HuH-7.5 (cell line): ENCODE results near the gene MAMSTR.
"Not testable (repeated sequence)": the region's sequence is repeated elsewhere in the genome, so short reads cannot be mapped to it uniquely, and the experiment has no call there.

Source experiments
- DNase-seq: peaks from one replicate; pipeline ENCODE4 v3.0.0; 2011; ENCODE audit warnings: low spot score

Gene MAMSTR

GRCh38 chr19:48686088-48686487, 33.4 kb downstream of the MAMSTR start:
- no peak for DNase-seq

DNA sequence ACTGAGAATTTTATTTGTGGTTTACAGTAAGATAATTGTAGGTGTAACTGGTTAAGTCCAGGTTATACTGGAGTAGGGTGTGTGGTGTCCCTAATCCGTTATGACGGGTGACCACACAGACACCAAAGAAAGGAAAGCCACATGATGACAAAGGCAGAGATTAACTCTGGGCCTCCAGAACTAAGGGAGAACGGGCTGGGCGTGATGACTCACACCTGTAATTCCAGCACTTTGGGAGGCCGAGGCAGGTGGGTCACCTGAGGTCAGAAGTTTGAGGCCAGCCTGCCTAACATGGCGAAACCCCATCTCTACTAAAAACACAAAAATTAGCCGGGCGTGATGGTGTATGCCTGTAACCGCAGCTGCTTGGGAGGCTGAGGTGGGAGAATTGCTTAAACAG, 33.9 kb downstream of the MAMSTR start:
- DNase-seq = no peak

DNA sequence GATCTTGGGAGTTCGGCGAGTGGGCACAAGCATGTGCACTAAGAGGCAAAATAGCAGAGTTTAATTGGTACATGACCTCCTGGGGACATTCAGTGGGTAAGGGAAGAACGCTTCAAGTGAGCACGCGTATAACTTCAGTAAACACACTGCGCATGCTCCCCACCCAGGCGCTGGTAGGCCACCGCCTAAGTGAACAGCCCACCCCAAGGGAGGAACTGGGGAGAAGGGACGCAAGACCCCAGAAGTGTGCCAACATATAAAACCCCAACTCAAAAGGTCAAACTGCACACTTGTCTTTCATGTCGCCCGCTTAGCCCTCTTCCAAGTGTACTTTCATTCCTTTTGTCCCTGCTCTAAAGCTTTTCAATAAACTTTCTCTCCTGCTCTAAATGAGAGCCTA, 36.2 kb downstream of the MAMSTR start:
- no peak for DNase-seq

GRCh38 chr19:48681127-48681470, 38.4 kb downstream of the MAMSTR start:
- no peak for DNase-seq

DNA sequence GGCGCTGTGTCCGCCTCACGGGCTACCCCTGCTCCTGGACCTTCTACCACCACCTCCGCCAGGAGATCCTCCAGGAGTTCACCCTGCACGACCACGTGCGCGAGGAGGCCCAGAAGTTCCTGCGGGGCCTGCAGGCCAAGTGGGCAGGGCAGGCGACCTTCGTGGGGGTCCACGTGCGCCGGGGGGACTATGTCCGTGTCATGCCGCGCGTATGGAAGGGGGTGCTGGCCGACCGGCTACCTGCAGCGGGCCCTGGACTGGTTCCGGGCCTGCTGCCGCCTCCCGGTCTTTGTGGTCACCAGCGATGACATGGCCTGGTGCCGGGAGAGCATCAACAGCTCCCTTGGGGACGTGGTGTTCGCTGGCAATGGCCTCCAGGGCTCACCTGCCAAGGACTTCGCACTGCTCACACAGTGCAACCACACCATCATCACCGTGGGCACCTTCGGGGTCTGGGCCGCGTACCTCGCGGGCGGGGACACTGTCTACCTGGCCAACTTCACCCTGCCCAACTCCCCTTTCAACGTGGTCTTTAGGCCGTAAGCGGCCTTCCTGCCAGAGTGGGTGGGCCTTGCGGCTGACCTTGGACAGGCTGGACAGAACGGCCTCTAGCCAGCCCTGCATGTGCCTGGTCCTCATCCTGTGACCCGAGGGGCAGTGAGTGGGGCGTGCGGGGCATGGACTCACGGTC, 38.9 kb downstream of the MAMSTR start:
- DNase-seq = no peak

GRCh38 chr19:48680006-48680405, 39.5 kb downstream of the MAMSTR start:
- DNase-seq = not testable (repeated sequence)

DNA sequence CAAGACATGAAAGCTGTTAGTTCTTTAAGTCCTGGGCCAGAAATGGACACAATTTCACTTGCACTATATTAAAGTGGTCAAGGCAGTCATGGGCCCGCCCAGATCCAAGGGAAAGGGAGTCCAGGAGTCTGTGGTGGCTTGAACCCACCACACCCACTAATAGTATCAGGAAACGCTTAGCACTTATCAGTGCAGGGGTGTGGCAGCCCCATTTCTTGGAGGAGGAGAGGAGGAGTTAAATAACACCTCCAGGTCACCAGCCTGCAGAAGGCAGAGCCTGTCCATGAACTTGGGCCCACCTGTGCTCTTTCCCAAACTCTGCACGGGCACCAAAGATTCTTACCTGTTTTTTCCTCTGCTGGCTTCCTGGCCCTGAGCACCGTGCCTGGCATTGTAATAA, 41.3 kb downstream of the MAMSTR start:
- DNase-seq = no peak

- DNase-seq = no peak
Observed at GRCh38 chr19:48676887-48677286, 42.6 kb downstream of the MAMSTR start.

- DNase-seq = no peak
Observed at GRCh38 chr19:48676487-48676886, 43.0 kb downstream of the MAMSTR start.

GRCh38 chr19:48674921-48675824, 44.4 kb downstream of the MAMSTR start:
- DNase-seq = peak; percentile 99

DNA sequence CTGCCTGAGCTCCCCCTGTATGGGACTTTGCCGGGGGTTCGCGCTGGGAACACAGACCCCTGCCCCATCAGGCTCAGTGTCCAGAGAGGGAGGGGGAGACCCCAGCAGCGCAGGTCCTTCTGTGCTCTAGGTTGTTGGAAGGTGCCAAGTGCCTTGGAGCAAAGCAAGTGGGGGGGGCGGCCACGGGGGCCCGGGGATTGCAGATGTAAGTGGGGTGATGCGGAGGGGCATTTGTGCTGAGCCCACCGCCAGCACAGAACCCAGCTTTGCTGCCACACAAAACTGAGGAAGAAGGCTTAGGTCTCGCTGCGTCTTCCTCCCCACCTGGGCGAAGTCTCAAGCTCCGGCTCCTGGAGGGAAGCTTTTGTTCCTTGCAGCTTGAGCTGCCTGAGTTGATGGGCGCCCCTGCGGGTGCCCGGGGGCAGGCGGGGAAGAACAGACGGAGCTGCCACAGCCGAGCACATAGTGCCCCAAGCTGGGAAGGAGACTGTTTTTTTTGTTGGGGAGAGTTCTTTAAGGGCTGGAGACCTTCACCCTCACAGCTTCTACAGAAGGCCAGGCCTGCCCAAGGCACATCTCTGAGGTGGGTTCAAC, 45.2 kb downstream of the MAMSTR start:
- DNase-seq = no peak

DNA sequence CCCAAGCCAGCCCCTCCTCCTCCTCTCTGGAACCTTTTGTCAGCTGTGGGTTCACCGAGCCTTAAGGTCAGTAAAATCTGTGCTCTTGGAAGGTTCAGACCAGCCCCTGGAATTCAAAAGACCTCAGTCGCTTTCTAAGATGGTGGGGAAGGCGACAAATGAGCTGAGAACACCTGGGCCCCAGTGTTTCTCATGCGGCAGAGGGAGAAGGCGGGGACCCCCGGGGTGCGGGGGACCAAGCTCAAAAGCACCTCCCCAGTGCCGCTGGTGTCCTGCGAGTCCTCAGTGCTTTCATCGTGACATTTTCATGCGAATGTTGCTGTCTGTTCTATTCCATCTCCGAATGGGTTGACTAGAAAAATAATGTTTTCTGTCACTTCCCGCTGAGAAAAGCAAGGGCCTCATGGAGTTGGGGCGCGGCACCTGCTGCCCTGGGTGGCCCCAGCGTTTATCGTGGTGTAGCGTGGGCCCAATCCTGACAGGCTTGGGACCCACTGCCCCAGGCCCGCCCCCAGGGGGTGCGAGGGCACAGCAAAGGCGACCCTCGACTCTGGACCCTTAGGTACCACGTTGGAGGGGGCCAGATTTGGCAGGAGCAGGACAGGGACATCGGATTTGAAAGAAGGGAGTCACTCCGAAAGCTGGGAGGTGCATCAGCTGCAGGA, 46.0 kb downstream of the MAMSTR start:
- no peak for DNase-seq

DNA sequence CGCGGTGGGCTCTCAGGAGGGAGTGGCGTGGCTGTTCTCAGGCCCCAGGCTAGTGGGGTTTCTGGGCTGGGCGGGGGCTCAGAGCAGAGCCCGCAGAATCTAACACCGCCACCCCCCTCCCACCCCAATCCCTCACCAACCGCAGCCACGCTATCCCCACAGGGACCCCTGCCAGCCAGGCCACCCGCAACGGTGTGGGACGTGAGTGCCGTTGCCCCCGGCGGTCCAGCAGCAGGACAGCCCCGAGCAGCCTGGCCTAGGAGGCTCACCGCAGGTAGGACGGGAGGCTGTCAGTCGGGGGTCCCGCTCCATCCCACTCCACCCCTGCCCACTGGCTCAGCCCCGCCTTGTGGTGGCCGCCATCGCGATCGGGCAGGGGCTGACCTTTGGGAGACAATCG, 46.5 kb downstream of the MAMSTR start, which contains the start of gene NTN5:
TSS of gene NTN5 (minus strand) at position 24 of the 400 bp plus-strand sequence. CDS start 2,031 bp downstream, outside the sequence.
- no peak for DNase-seq

- DNase-seq = no peak
Observed at GRCh38 chr19:48671446-48671995, 48.0 kb downstream of the MAMSTR start.

DNA sequence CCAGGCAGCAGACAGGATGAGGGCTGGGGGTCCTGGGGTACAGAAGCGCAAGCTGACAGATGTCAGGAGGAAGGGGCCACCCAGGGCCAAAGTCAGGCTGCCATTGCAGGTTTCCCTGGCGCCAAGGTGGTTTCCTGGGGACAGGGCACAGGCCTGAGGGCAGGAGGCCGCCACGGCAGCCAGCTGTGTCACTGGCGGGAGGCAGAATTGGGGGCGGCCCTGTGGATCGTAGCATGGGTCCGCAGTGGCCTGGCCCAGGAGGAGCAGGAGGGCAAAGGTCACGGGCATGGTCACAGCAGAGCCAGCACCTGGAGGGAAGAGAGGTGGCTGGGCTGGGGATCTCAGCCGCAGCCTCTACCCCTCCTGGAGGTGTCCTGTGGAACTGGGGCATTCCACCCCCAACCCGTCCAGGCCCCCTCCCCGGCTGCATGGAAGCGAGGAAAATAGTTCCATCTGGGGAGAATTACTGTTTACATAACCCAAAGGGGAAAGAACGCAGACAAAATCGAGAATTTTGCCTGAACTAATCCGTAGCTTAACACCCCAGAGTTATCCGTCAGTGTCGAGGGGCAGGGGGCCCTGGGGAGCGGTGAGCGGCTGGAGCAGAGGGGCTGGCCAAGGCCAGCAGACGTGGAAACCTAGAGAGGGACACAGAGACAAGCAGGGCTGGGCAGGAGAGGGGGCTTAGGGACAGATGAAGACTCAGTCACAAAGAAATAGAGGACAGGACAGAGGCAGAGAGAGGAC, 48.7 kb downstream of the MAMSTR start:
- DNase-seq = no peak

DNA sequence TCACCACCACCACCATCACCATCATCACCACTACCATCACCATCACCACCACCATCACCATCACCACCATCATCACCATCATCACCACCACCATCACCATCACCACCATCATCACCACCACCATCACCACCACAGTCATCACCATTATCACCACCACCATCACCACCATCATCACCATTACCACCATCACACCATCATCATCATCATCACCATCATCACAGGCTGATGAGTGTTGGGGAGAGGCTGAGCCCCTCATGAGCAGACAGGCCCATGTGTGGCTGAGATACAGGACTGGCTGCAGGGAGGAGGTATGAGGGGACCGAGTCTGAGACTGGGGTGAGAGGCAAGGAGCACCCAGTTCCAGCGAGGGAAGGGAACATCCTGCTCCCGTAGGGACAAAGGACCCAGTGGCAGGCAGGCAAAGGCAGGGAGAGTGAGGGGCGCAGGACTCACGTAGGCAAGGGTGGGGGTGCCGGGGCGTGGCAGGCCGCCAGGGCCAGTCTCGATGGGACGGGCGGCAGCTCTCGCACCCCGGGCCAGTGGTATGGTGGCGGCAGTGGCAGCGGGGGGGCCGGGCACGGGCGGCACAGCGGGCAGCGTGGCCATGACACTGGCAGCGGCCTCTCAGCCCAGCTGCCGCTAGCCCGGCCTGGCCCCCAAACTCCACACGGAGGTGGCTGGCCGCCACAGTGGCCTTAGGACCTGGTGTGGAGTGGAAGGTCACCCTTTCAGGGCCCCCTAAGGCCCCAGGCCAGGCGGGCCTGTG, 49.4 kb downstream of the MAMSTR start:
- no peak for DNase-seq

DNA sequence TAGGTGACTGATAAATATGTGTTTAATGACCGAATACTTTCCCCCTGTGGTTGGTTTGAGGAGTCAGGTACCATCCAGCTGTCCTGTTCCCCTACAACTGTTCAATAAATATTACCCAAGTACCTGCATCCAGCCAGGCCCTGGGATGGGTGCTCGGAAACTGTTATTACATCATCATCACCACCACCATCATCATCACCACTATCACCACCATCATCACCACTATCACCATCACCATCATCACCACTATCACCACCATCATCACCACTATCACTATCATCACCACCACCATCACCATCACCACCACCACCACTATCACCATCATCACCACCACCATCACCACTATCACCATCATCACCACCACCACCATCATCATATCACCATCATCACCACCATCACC, 50.8 kb downstream of the MAMSTR start:
- no peak for DNase-seq

- DNase-seq = no peak
Observed at GRCh38 chr19:48668332-48668731, 51.2 kb downstream of the MAMSTR start.

GRCh38 chr19:48665786-48666185, 53.7 kb downstream of the MAMSTR start:
- DNase-seq = no peak

- DNase-seq = no peak
Observed at GRCh38 chr19:48664476-48664875, 55.0 kb downstream of the MAMSTR start.

- DNase-seq = no peak
Observed at GRCh38 chr19:48663667-48664066, 55.9 kb downstream of the MAMSTR start.
